AG09309 (cell line): ENCODE results near the gene PRPF40B.

Experiments
- DNase-seq: peaks from one replicate; pipeline ENCODE4 v3.0.0-alpha.2; 2010; ENCODE audit warnings: low read depth
- H3K4me3 ChIP-seq: 2 replicates; pipeline ENCODE4 v1.5.1; 2011; ENCODE audit warnings: mild to moderate bottlenecking, low read depth, low read length, moderate library complexity; ENCODE audit not compliant: control insufficient read depth
- TF ChIP-seq, protein P1 (sequence below): IDR thresholded peaks from 2 replicates; pipeline ENCODE4 v1.5.1; 2011; ENCODE audit warnings: mild to moderate bottlenecking, low read depth, low read length, inconsistent platforms; ENCODE audit not compliant: insufficient read depth, control insufficient read depth; ENCODE audit errors: missing control alignments

Gene PRPF40B

DNA sequence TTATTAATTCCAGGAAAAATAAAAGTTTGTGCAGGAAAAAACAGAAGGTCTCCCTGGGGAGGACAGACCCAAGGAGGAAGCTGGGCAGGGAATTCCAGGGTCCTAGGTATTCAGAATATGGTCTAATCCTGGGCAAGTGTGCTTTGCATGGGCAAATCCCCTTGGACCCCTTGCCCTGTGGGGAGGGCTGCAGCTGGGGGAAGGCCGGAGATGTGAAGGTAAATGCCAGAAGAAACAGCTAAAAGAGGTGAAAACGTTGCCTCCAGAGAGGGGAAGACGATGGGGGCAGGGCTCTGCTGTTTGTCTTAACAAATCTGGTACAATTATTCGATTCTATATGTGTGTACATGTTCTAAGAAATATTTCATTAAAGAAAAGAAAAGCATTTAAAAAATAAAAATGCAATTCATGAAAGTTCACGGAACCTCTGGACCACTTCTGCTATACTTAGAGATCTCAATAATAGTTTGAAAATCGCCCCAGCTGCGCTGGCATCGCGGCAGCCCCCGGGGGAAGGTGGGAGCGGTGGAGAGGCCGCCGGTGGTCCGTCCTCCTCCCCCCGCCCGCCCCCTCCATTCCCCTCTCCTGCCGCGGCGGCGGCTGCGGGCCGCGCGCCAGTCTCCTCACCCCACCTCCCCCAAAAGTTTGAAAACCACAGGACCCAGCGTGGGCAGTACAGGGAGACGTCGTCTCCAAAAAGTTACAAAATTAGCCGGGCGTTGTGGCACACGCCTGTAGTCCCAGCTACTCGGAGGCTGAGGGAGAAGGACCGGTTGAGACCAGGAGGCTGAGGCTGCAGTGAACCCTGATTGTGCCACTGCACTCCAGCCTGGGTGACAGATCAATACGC lies 1.5 kb upstream of the PRPF40B start:
- TF ChIP-seq, protein P1, sequence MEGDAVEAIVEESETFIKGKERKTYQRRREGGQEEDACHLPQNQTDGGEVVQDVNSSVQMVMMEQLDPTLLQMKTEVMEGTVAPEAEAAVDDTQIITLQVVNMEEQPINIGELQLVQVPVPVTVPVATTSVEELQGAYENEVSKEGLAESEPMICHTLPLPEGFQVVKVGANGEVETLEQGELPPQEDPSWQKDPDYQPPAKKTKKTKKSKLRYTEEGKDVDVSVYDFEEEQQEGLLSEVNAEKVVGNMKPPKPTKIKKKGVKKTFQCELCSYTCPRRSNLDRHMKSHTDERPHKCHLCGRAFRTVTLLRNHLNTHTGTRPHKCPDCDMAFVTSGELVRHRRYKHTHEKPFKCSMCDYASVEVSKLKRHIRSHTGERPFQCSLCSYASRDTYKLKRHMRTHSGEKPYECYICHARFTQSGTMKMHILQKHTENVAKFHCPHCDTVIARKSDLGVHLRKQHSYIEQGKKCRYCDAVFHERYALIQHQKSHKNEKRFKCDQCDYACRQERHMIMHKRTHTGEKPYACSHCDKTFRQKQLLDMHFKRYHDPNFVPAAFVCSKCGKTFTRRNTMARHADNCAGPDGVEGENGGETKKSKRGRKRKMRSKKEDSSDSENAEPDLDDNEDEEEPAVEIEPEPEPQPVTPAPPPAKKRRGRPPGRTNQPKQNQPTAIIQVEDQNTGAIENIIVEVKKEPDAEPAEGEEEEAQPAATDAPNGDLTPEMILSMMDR, result no peak
- peak overlapping the region; percentile 55 for H3K4me3 ChIP-seq
- no peak for DNase-seq

- peak overlapping the region; percentile 55 for H3K4me3 ChIP-seq
- TF ChIP-seq, protein P1, result no peak
- DNase-seq, result no peak
These were observed 740 bp upstream of the PRPF40B start for GRCh38 chr12:49622501-49623141.

DNA sequence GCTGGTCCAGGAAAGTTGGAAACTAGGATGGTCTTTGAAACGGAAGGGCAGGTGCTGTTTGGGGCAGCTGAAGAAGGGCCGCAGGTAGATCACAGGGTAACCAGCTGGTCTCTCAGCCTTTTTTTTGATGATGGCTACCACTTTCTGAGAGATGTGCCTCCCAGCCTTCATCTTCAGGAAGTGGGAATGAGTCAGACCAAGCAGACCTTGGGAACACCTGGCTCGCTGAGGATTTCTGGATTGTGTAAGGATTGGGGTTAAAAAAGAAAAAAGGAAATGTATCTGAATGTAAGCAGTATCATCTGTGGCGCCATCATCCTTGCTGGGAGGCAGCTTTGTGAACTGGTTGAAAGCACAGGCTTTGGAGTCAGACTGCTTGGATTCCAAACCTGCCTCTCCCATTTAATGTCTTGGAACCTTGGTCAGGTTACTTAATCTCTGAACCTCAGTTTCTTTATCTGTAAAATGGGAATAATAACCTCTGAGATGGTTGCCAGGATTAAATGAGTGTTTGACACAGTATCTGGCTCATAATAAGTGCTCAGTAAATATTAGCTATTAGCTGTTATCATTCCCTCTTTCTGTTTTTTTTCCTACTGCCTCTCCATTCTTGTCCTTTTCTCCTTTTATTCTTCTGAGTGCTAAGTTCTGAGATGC lies 1.7 kb downstream of the PRPF40B start:
- TF ChIP-seq, protein P1, result no peak
- DNase-seq, result no peak
- H3K4me3 ChIP-seq, result no peak overlapping the region

DNA sequence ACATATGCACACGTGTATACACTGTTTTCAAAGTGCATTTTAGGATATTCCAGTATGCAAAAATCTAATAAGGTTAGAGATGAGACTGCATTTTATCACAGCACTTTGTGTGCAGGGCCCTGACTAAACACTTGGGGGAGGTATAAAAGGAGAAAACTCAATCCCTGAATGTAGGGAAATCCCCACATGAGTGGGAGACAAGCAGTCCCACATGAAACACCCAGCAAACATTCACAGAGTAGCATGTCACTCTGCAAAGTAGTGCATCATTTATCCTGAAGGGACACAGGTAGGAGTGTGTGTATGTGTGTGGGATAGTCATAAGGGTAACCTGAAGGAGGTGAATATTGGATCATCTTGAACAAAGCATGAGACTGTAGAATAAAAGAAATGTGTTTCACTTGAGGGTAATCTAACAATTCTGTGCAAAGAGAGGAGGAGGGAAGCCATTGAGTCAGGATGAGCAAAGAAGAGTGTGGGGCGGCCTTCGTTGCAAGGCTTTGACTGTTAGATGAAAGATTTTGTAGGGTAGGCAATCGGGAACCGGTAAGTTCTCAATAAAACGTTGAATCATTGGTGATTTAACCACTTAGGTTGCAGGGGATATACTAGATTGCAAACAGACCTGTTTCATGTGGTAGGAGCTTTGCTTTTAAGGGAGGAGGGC lies 2.9 kb downstream of the PRPF40B start:
- no peak overlapping the region for H3K4me3 ChIP-seq
- no peak for DNase-seq
- TF ChIP-seq, protein P1, result peak; percentile 26

GRCh38 chr12:49626836-49627235 lies 3.5 kb downstream of the PRPF40B start:
- TF ChIP-seq, protein P1, result no peak
- no peak overlapping the region for H3K4me3 ChIP-seq
- DNase-seq, result no peak

- DNase-seq, result no peak
- TF ChIP-seq, protein P1, result no peak
- H3K4me3 ChIP-seq, result no peak overlapping the region
These were observed 4.5 kb downstream of the PRPF40B start for GRCh38 chr12:49627752-49628360.
